H1 (cell line): ENCODE data around the gene TANC1. TPM values are rescaled to one million over a fixed set of nuclear protein-coding genes. Genes with fewer than 3 reads are reported as not detected.

Experiments used
- CTCF ChIA-PET: fragments of 300-600 bp; sonication (Branson Sonifier 250); formaldehyde crosslinking; loops from one replicate; lab custom pipeline; 2021; ENCODE audit not compliant: partially characterized antibody; lab: Charles Lee
- POLR2A ChIA-PET: fragments of 300-600 bp; sonication (Branson Sonifier 250); formaldehyde crosslinking; loops from one replicate; lab custom pipeline; 2021; ENCODE audit warnings: inconsistent platforms; ENCODE audit not compliant: partially characterized antibody; lab: Charles Lee
- DNase-seq, 2 experiments: peaks; one replicate each; pipeline versions ENCODE4 v3.0.0 to v3.0.0-alpha.2; 2010 to 2022; ENCODE audit warnings: low spot score in 2 of 2, low read depth in 1 of 2, mixed read lengths in 1 of 2
- FAIRE-seq: peaks from 2 replicates; lab custom pipeline; 2011; peaks lifted over from hg19 to GRCh38; lab: Jason Lieb, UNC
- H2AFZ ChIP-seq: 2 replicates; pipeline ENCODE4 v1.8.1; 2012; ENCODE audit warnings: low read length, inconsistent platforms
- H2AK5ac ChIP-seq: 2 replicates; pipeline ENCODE4 v1.6.1; 2013; ENCODE audit warnings: low read depth, low read length
- H2BK120ac ChIP-seq: replicated peaks from 2 replicates; pipeline ENCODE3; 2013; ENCODE audit warnings: low read depth, low read length, inconsistent platforms
- H2BK12ac ChIP-seq: 2 replicates; pipeline ENCODE4 v1.6.1; 2013; ENCODE audit warnings: low read depth, low read length
- H2BK15ac ChIP-seq: 2 replicates; pipeline ENCODE4 v1.6.1; 2013; ENCODE audit warnings: low read length
- H2BK20ac ChIP-seq: 2 replicates; pipeline ENCODE4 v1.6.1; 2013; ENCODE audit warnings: low read length
- H2BK5ac ChIP-seq: 2 replicates; pipeline ENCODE4 v1.6.1; 2013; ENCODE audit warnings: low read depth, low read length
- H3K14ac ChIP-seq: 2 replicates; pipeline ENCODE4 v1.6.1; 2013; ENCODE audit warnings: inconsistent platforms; ENCODE audit not compliant: insufficient read length
- H3K18ac ChIP-seq: 2 replicates; pipeline ENCODE4 v1.6.1; 2013; ENCODE audit warnings: low read length; ENCODE audit errors: extremely low read depth
- H3K23ac ChIP-seq: 2 replicates; pipeline ENCODE4 v1.6.1; 2013; ENCODE audit warnings: inconsistent platforms; ENCODE audit not compliant: insufficient read length
- H3K23me2 ChIP-seq: 2 replicates; pipeline ENCODE4 v1.6.1; 2013; ENCODE audit warnings: low read depth, low read length
- H3K27ac ChIP-seq: 2 replicates; pipeline ENCODE4 v1.6.1; 2011; ENCODE audit warnings: low read depth, low read length, inconsistent platforms
- H3K27me3 ChIP-seq, 4 experiments: replicated peaks in 1 of 4; 1 replicate in 1 of 4; 2 replicates in 3 of 4; pipeline versions ENCODE4 v1.6.1 to v1.8.1; 2011 to 2013; ENCODE audit warnings: low read length in 3 of 4, mild to moderate bottlenecking in 3 of 4, inconsistent platforms in 2 of 4, mixed read lengths in 2 of 4, moderate library complexity in 1 of 4; ENCODE audit not compliant: control insufficient read depth in 3 of 4, insufficient read depth in 3 of 4; ENCODE audit errors: extremely low read depth in 1 of 4
- H3K36me3 ChIP-seq, 4 experiments: 2 replicates each; pipeline versions ENCODE4 v1.6.1 to v1.8.1; 2011 to 2013; ENCODE audit warnings: mild to moderate bottlenecking in 4 of 4, low read length in 3 of 4, moderate library complexity in 2 of 4, control low read depth in 1 of 4, inconsistent platforms in 1 of 4; ENCODE audit not compliant: insufficient read depth in 4 of 4, control insufficient read depth in 2 of 4
- H3K4ac ChIP-seq: replicated peaks from 2 replicates; pipeline ENCODE3; 2013; ENCODE audit warnings: low read length, low read depth, mixed read lengths, inconsistent platforms; ENCODE audit not compliant: insufficient read length
- H3K4me1 ChIP-seq, 4 experiments: replicated peaks in 1 of 4; 1 replicate in 1 of 4; 2 replicates in 3 of 4; pipeline versions ENCODE4 v1.6.1 to v1.8.1; 2011 to 2013; ENCODE audit warnings: low read length in 3 of 4, inconsistent platforms in 2 of 4, mixed read lengths in 1 of 4; ENCODE audit not compliant: insufficient read depth in 4 of 4, control insufficient read depth in 3 of 4
- H3K4me2 ChIP-seq, 2 experiments: 2 replicates each; pipeline versions ENCODE4 v1.6.1 to v1.8.1; 2011 to 2013; ENCODE audit warnings: low read depth in 2 of 2, low read length in 2 of 2, control low read depth in 1 of 2, inconsistent platforms in 1 of 2, mild to moderate bottlenecking in 1 of 2; ENCODE audit not compliant: insufficient read depth in 1 of 2
- H3K4me3 ChIP-seq, 4 experiments: fragments of 200-600, 300-600 bp in 1 of 4; sonication (generic), shearing (Covaris generic), sonication (Bioruptor Twin) in 1 of 4; 2 replicates each; pipeline versions ENCODE4 v1.5.1 to v1.8.1; 2011 to 2016; ENCODE audit warnings: low read length in 4 of 4, low read depth in 3 of 4, control low read depth in 2 of 4, inconsistent platforms in 2 of 4, mild to moderate bottlenecking in 2 of 4, mixed read lengths in 1 of 4, moderate library complexity in 1 of 4; ENCODE audit not compliant: insufficient read depth in 2 of 4; ENCODE audit errors: extremely low read depth in 1 of 4
- H3K56ac ChIP-seq: replicated peaks from 2 replicates; pipeline ENCODE3; 2013; ENCODE audit warnings: low read depth, mild to moderate bottlenecking, mixed read lengths, low read length, inconsistent platforms; ENCODE audit not compliant: insufficient read length
- H3K79me1 ChIP-seq: 2 replicates; pipeline ENCODE4 v1.6.1; 2013; ENCODE audit warnings: low read depth, low read length, control low read depth
- H3K79me2 ChIP-seq, 2 experiments: 2 replicates each; pipeline versions ENCODE4 v1.6.1 to v1.8.1; 2012 to 2013; ENCODE audit warnings: low read length in 2 of 2, mild to moderate bottlenecking in 2 of 2, inconsistent platforms in 1 of 2; ENCODE audit not compliant: insufficient read depth in 2 of 2, control insufficient read depth in 1 of 2
- H3K9ac ChIP-seq, 4 experiments: replicated peaks in 1 of 4; 1 replicate in 1 of 4; 2 replicates in 3 of 4; pipeline versions ENCODE4 v1.6.1 to v1.8.1; 2011 to 2013; ENCODE audit warnings: low read depth in 3 of 4, low read length in 3 of 4, control low read depth in 2 of 4, mild to moderate bottlenecking in 2 of 4, moderate library complexity in 2 of 4, inconsistent platforms in 1 of 4; ENCODE audit errors: extremely low read depth in 1 of 4
- H3K9me3 ChIP-seq, 2 experiments: 2 replicates each; pipeline versions ENCODE4 v1.6.1 to v1.8.1; 2012 to 2013; ENCODE audit warnings: mild to moderate bottlenecking in 2 of 2, moderate library complexity in 2 of 2, control low read depth in 1 of 2, inconsistent platforms in 1 of 2, low read depth in 1 of 2, low read length in 1 of 2, mixed read lengths in 1 of 2; ENCODE audit not compliant: insufficient read depth in 2 of 2
- H4K20me1 ChIP-seq, 2 experiments: replicated peaks in 1 of 2; 2 replicates each; pipeline versions ENCODE3 to v1.8.1; 2011 to 2013; ENCODE audit warnings: inconsistent platforms in 2 of 2, low read length in 2 of 2, mild to moderate bottlenecking in 1 of 2; ENCODE audit not compliant: insufficient read depth in 2 of 2, control insufficient read depth in 1 of 2
- H4K5ac ChIP-seq: 2 replicates; pipeline ENCODE4 v1.6.1; 2013; ENCODE audit warnings: low read length, low read depth, mixed read lengths, inconsistent platforms; ENCODE audit not compliant: insufficient read length
- H4K8ac ChIP-seq: 2 replicates; pipeline ENCODE4 v1.8.0; 2013; ENCODE audit warnings: mild to moderate bottlenecking, moderate library complexity, low read length, inconsistent platforms; ENCODE audit not compliant: insufficient read depth; ENCODE audit errors: extremely low read depth
- H4K91ac ChIP-seq: replicated peaks from 2 replicates; pipeline ENCODE3; 2013; ENCODE audit warnings: low read length, mixed read lengths, inconsistent platforms; ENCODE audit not compliant: insufficient read length
- CHD1 ChIP-seq: IDR thresholded peaks from 2 replicates; pipeline ENCODE4 v1.6.1; 2012; ENCODE audit warnings: low read depth, low read length, improper control_type of control experiment
- JUND ChIP-seq: IDR thresholded peaks from 2 replicates; pipeline ENCODE4 v1.6.1; 2011; ENCODE audit warnings: mild to moderate bottlenecking, improper control_type of control experiment, low read length
- SP2 ChIP-seq: IDR thresholded peaks from 2 replicates; pipeline ENCODE4 v1.6.1; 2012; ENCODE audit warnings: mild to moderate bottlenecking, low read length, inconsistent platforms
- WGBS, 2 experiments: shearing (Covaris generic) in 1 of 2; methylation state at CpG; one replicate each; pipeline versions ENCODE4 v1.1.6 to v1.1.7; 2013 to 2015; ENCODE audit warnings: low lambda C conversion rate in 2 of 2, mixed read lengths in 2 of 2, inconsistent platforms in 1 of 2, low coverage in 1 of 2, missing lambda C conversion rate in 1 of 2; ENCODE audit not compliant: insufficient replicate concordance in 2 of 2, insufficient coverage in 1 of 2, insufficient read length in 1 of 2; ENCODE audit errors: extremely low coverage in 1 of 2, missing lambda C conversion rate in 1 of 2; 5-methylcytosine and 5-hydroxymethylcytosine counted together
- polyA plus RNA-seq, 7 experiments: library from polyadenylated mRNA; depleted of rRNA in 3 of 7; stranded (reverse) in 5 of 7; unstranded in 2 of 7; fragments of >200 nt in 5 of 7; fragments of 200-250 nt in 2 of 7; gene quantifications; 1 replicate in 5 of 7; 2 replicates in 1 of 7; 4 replicates in 1 of 7; pipeline versions ENCODE4 v1.2.1 to v1.2.3, GENCODE V29; 2011 to 2013; ENCODE audit warnings: missing spikeins in 2 of 7, mixed read lengths in 2 of 7
- total RNA-seq: library from RNA; stranded (reverse); fragmentation: NEBNext Ultra II Directional; extraction: Animal tissue kit (Norgen Biotek cat#: 25700); gene quantifications from 2 replicates; pipeline ENCODE4 v1.2.1, GENCODE V29; 2021

Gene TANC1
- total and polyA plus RNA-seq, 2 of the 8 experiments (the other 6 are each of a cell fraction or from before 2014, with no cell fraction given) = 4.1 to 7.6 TPM

GRCh38 chr2:158973116-158973956, 4.9 kb downstream of the TANC1 start:
- ChIA-PET CTCF (interaction anchor here (0.5 to 1.1 kb wide), 3 partner anchors 19 to 146 kb away, joined by 3 read pairs; no protein-coding TSS in a partner anchor), POLR2A (no interaction called here)

More at GRCh38 chr2:158973116-158973956, 4.9 kb downstream of the TANC1 start:
- Histone ChIP-seq H4K91ac (no peak overlapping the region), H4K20me1 (peaks cover 5 to 6% of the 10 kb centered on the region in 2 experiments), H3K36me3 (no peaks in the 10 kb centered on the region), H3K4me3 (no peak overlapping the region), H2BK5ac (no peak overlapping the region), H3K9me3 (no peaks in the 10 kb centered on the region), H2BK15ac (no peak overlapping the region), H3K79me1 (no peaks in the 10 kb centered on the region), H3K23me2 (peaks cover 13% of the 10 kb centered on the region), H3K56ac (no peak overlapping the region), H3K4me1 (peaks cover 0 to 2% (median 0%) of the 10 kb centered on the region in 4 experiments; a peak in 2 of 7 replicates), H3K27ac (no peak overlapping the region), H3K9ac (no peak overlapping the region), H3K79me2 (peaks cover 0 to 10% of the 10 kb centered on the region in 2 experiments; a peak in 2 of 4 replicates), H3K14ac (no peak overlapping the region), H3K4me2 (no peak overlapping the region), H4K5ac (no peak overlapping the region), H3K4ac (no peak overlapping the region), H3K18ac (no peak overlapping the region), H2BK12ac (no peak overlapping the region), H3K23ac (no peak overlapping the region), H2BK20ac (no peak overlapping the region), H2AFZ (no peak overlapping the region), H2BK120ac (no peak overlapping the region), H3K27me3 (peaks cover 5 to 32% (median 22%) of the 10 kb centered on the region in 4 experiments), H2AK5ac (no peak overlapping the region), H4K8ac (no peak overlapping the region)
- FAIRE-seq = no peak
- WGBS, 2 experiments = 78% methylated on average over 8 of the region's 8 CpGs; no CpG with 5 or more reads in 1 of the 2 experiments
- no peak for DNase-seq
- TF ChIP-seq CHD1 (0 out of 2 replicates have a peak, but pooled peaks have one; percentile 27), JUND (peak; percentile 38; the same call in 1 of the 2 replicates), SP2 (no peak)
